Parathyroid adenoma (tissue), 2 donors: ENCODE data around the gene NGEF.

Experiments
- H2AFZ ChIP-seq: fragments of 300-600 bp; sonication (generic); one replicate; pipeline ENCODE4 v1.7.0; 2017; ENCODE audit warnings: antibody characterized with exemption, mild to moderate bottlenecking
- H3K27ac ChIP-seq: fragments of 300-600 bp; sonication (generic); one replicate; pipeline ENCODE4 v1.7.0; 2017
- H3K27me3 ChIP-seq: fragments of 300-600 bp; sonication (generic); one replicate; pipeline ENCODE4 v1.7.0; 2017; ENCODE audit warnings: low read length; ENCODE audit not compliant: control insufficient read depth, insufficient read depth
- H3K36me3 ChIP-seq: fragments of 300-600 bp; sonication (generic); one replicate; pipeline ENCODE4 v1.7.0; 2017; ENCODE audit warnings: low read length; ENCODE audit not compliant: control insufficient read depth, insufficient read depth
- H3K4me1 ChIP-seq: fragments of 300-600 bp; sonication (generic); one replicate; pipeline ENCODE4 v1.7.0; 2017; ENCODE audit warnings: control low read depth
- H3K4me2 ChIP-seq: fragments of 300-600 bp; sonication (generic); one replicate; pipeline ENCODE4 v1.7.0; 2017; ENCODE audit warnings: low read length
- H3K4me3 ChIP-seq: fragments of 300-600 bp; sonication (generic); one replicate; pipeline ENCODE4 v1.7.0; 2017; ENCODE audit warnings: low read depth, low read length
- H3K79me2 ChIP-seq: fragments of 300-600 bp; sonication (generic); one replicate; pipeline ENCODE4 v1.7.0; 2017; ENCODE audit warnings: control low read depth
- H3K9ac ChIP-seq: fragments of 300-600 bp; sonication (generic); one replicate; pipeline ENCODE4 v1.7.0; 2017; ENCODE audit warnings: mild to moderate bottlenecking
- H3K9me3 ChIP-seq: fragments of 300-600 bp; sonication (generic); one replicate; pipeline ENCODE4 v1.7.0; 2017; ENCODE audit warnings: low read length; ENCODE audit not compliant: control insufficient read depth
- TF ChIP-seq, protein P1 (sequence below): fragments of 300-600 bp; sonication (generic); IDR thresholded peaks from one replicate; pipeline ENCODE4 v1.7.0; 2017; ENCODE audit warnings: antibody characterized with exemption, mild to moderate bottlenecking
- donor health status: primary hyperparathyroidism.

NGEF gene

DNA sequence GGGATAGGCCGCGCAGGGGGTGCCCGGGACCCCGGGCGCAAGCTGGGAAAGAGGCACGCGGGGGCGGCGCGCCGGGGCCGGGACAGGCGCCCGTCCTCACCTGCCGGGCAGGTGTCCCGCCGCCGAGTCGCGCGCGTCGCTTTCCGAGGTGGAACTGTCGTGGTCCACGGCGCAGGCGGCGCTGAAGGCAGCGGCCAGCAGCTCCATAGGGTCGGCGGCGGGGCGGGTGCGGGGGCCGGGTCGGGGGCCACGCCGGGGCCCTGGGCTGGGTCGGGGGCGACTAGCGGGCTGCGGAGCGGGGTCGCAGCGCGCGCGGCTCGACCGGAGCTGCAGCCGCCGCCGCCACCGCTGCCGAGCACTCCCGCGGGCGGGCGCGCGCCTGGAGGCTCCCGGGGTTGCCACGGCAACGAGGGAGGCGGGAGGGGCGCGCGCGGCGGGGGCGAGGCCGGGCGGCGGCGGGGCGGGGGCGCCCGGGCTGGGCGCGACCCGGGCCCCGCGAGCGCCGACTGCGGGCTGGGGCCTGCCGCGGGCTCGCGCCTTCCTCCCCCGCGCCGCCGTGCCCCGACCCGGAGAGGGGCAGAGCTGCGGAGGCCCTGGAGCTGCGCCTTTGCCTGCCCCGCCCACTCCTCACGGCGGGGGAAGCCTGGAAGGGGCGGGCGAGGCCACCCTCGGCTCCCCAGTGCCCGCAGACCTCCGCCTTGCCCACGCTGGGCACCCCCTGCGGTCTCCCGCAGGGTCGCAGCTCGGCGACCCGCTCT, 85.1 kb downstream of the NGEF start:
- Histone ChIP-seq H3K4me3 (peak overlapping the region; percentile 63), H3K4me1 (no peaks in the 10 kb centered on the region), H3K79me2 (no peaks in the 10 kb centered on the region), H3K4me2 (peak overlapping the region; percentile 81), H3K27me3 (no peaks in the 10 kb centered on the region), H3K9me3 (no peaks in the 10 kb centered on the region), H3K27ac (no peak overlapping the region), H3K9ac (no peak overlapping the region), H3K36me3 (no peaks in the 10 kb centered on the region), H2AFZ (peak overlapping the region; percentile 74)
- TF ChIP-seq, protein P1, sequence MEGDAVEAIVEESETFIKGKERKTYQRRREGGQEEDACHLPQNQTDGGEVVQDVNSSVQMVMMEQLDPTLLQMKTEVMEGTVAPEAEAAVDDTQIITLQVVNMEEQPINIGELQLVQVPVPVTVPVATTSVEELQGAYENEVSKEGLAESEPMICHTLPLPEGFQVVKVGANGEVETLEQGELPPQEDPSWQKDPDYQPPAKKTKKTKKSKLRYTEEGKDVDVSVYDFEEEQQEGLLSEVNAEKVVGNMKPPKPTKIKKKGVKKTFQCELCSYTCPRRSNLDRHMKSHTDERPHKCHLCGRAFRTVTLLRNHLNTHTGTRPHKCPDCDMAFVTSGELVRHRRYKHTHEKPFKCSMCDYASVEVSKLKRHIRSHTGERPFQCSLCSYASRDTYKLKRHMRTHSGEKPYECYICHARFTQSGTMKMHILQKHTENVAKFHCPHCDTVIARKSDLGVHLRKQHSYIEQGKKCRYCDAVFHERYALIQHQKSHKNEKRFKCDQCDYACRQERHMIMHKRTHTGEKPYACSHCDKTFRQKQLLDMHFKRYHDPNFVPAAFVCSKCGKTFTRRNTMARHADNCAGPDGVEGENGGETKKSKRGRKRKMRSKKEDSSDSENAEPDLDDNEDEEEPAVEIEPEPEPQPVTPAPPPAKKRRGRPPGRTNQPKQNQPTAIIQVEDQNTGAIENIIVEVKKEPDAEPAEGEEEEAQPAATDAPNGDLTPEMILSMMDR, result no peak

DNA sequence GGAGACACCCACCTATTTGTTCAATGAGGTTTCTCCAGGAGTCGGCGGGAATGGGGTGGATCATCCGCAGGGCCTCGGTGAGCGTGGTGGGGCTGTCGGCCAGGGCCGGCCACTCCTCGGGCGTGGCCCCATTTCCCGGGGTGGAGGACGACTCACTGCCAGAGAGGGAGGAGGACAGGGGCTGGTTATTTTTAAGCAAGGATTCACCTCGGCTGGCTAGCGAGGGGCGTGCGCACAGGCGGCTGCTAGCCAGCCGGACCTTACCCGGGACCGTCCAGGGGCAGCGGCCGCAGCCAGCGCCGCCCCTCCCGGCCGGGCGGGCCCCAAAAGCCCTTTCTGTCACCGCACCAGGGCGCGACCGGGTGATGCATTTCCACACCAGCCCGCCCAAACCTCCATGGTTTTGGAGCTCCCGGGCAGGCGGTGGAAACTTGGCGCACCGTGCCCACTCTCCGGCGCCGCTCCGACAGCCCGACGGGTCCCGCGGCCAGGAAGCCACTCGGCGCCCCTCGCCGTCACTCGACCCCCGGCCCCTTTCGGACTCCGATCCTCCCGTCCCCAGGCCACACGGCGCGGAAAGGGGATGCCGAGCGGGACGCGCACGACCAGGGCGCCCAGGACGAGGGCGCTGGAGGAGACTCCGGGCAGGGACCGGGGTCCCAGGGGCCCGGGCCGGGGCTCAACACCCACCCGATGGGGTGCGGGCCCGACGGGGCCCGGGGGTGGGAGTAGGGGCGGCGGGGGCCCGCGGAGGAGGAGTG, 85.8 kb downstream of the NGEF start:
- Histone ChIP-seq H3K79me2 (no peaks in the 10 kb centered on the region), H3K9me3 (no peaks in the 10 kb centered on the region), H3K36me3 (no peaks in the 10 kb centered on the region), H3K4me3 (peak overlapping the region; percentile 63), H3K4me1 (no peaks in the 10 kb centered on the region), H3K9ac (no peak overlapping the region), H3K27ac (no peak overlapping the region), H3K27me3 (no peaks in the 10 kb centered on the region), H2AFZ (peak overlapping the region; percentile 74), H3K4me2 (peak overlapping the region; percentile 81)
- TF ChIP-seq, protein P1, result no peak

DNA sequence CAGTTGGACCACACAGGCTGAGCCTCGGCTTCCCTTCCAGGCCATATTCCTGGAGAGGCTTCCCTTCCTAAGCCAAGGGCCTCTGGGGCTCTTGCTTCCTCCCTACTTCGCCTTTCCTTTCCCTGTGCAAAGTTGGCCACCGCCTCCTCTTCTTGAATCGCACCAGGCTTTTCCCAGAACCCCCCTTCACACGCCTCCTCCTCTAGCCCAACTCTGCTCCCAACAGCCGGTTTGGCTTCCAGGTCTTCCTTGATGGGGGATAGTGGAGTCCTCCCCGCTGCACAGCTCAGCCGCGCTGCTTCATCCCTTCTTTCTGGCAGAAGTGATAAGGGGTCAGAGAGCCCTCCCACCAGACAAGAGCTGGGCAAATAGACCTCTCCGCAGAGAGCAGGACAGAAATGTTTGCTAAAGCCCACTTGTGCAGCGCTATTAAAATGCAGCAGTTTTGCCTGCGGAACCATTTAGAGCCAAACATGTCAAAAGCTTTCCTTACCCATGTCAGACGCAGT, 86.6 kb downstream of the NGEF start:
- H3K27ac ChIP-seq, result no peak overlapping the region
- TF ChIP-seq, protein P1, result no peak
- H3K27me3 ChIP-seq, result no peaks in the 10 kb centered on the region
- H3K9ac ChIP-seq, result no peak overlapping the region
- H3K79me2 ChIP-seq, result no peaks in the 10 kb centered on the region
- peak overlapping the region; percentile 81 for H3K4me2 ChIP-seq
- H2AFZ ChIP-seq, result no peak overlapping the region
- H3K9me3 ChIP-seq, result no peaks in the 10 kb centered on the region
- H3K36me3 ChIP-seq, result no peaks in the 10 kb centered on the region
- H3K4me1 ChIP-seq, result no peaks in the 10 kb centered on the region
- H3K4me3 ChIP-seq, result peak overlapping the region; percentile 63

DNA sequence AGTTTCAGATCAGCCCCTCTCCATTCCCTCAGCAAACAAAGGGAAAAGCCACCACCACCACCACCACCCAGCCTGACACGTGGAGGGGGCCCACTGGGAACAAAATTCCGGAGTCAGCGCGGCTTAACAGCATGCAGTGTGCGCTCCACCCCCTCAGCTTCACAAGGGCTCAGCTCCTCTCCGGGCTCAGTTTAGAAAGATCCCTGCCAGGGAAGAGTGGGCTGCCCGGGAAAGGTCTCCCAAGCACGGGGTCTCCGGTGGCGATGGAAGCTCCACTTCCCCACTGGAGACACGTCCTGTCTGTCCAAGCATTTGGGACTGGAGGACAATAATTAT, 87.3 kb downstream of the NGEF start:
- Histone ChIP-seq H3K36me3 (no peaks in the 10 kb centered on the region), H3K27ac (no peak overlapping the region), H3K4me2 (no peak overlapping the region), H3K27me3 (no peaks in the 10 kb centered on the region), H2AFZ (no peak overlapping the region), H3K4me3 (no peak overlapping the region), H3K9me3 (no peaks in the 10 kb centered on the region), H3K9ac (no peak overlapping the region), H3K79me2 (no peaks in the 10 kb centered on the region), H3K4me1 (no peaks in the 10 kb centered on the region)
- TF ChIP-seq, protein P1, result no peak
